Vagina (tissue), 2 donors: ENCODE data around the gene FUT8. TPM values are rescaled to one million over a fixed set of nuclear protein-coding genes. Genes with fewer than 3 reads are reported as not detected.

Experiments used
- DNase-seq, 2 donors: peaks; one replicate each; pipeline ENCODE4 v3.0.0-alpha.2; 2017; ENCODE audit errors: extremely low spot score in 2 of 2
- H3K27ac ChIP-seq: fragments of 200-600 bp; sonication (generic); one replicate; pipeline ENCODE4 v1.5.1; 2019
- H3K27me3 ChIP-seq: fragments of 200-600 bp; sonication (generic); one replicate; pipeline ENCODE4 v1.5.1; 2019
- H3K36me3 ChIP-seq, 2 donors: fragments of 200-600 bp; sonication (generic); one replicate each; pipeline ENCODE4 v1.5.1; 2017 to 2019
- H3K4me1 ChIP-seq: fragments of 200-600 bp; sonication (generic); one replicate; pipeline ENCODE4 v1.5.1; 2019
- H3K4me3 ChIP-seq, 2 donors: fragments of 200-600 bp; sonication (generic); 1 replicate in 1 of 2; 2 replicates in 1 of 2; pipeline ENCODE4 v1.5.1; 2016 to 2019
- H3K9me3 ChIP-seq: fragments of 200-600 bp; sonication (generic); one replicate; pipeline ENCODE4 v1.5.1; 2019
- POLR2A ChIP-seq, 2 donors: fragments of 450-650 bp; IDR thresholded peaks; one replicate each; pipeline ENCODE4 v1.6.1; 2017; ENCODE audit warnings: antibody characterized with exemption in 2 of 2, mild to moderate bottlenecking in 2 of 2, moderate library complexity in 2 of 2
- POLR2AphosphoS5 ChIP-seq, 2 donors: sonication (generic); formaldehyde crosslinking; IDR thresholded peaks; one replicate each; pipeline ENCODE4 v1.9.0; 2017; ENCODE audit warnings: antibody characterized with exemption in 2 of 2, mild to moderate bottlenecking in 2 of 2, low read depth in 1 of 2; ENCODE audit not compliant: insufficient read depth in 1 of 2
- intact Hi-C: fragments of 100-400 bp; cut with DNase I; formaldehyde crosslinking; loops from one replicate; pipeline ENCODE4 v1.15.1; 2023
- total RNA-seq: library from RNA; depleted of rRNA; stranded (reverse); fragments of >200 nt; gene quantifications from one replicate; pipeline ENCODE4 v1.2.3, GENCODE V29; 2016
- TF ChIP-seq, protein P1 (sequence below), 3 experiments: fragments of 450-650 bp in 2 of 3; fragments of 200-600 bp in 1 of 3; sonication (generic) in 1 of 3; IDR thresholded peaks; one replicate each; pipeline ENCODE4 v1.5.1; 2017 to 2019; ENCODE audit warnings: antibody characterized with exemption in 3 of 3, mild to moderate bottlenecking in 2 of 3, moderate library complexity in 2 of 3

The FUT8 gene
- total RNA-seq, 1 donor from 2014 or later = 35.1 TPM

DNA sequence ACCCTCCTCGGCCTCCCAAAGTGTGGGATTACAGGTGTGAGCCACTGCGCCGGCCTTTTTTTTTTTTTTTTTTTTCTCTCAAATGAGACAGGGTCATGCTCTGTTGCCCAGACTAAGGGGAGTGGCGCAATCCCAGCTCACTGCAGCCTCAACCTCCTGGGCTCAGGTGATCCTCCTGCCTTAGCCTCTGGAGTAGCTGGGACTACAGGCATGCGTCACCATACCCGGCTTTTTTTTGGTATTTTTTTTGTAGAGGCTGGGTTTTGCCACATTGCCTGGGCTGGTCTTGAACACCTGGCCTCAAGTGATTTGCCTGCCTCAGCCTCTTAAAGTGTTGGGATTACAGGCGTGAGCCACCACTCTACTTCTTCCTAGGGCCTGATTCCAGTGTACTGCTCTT, 18.7 kb downstream of the FUT8 start:
- H3K27me3 ChIP-seq = no peaks in the 10 kb centered on the region
- H3K36me3 ChIP-seq = no peaks in the 10 kb centered on the region
- no peak overlapping the region for H3K4me3 ChIP-seq
- TF ChIP-seq POLR2A (IDR thresholded peaks at IDR 0.05) (no peak), POLR2AphosphoS5 (IDR thresholded peaks at IDR 0.05; ENCODE audit: insufficient read depth in 1 of 2, low read depth in 1 of 2) (no peak)
- TF ChIP-seq, protein P1, sequence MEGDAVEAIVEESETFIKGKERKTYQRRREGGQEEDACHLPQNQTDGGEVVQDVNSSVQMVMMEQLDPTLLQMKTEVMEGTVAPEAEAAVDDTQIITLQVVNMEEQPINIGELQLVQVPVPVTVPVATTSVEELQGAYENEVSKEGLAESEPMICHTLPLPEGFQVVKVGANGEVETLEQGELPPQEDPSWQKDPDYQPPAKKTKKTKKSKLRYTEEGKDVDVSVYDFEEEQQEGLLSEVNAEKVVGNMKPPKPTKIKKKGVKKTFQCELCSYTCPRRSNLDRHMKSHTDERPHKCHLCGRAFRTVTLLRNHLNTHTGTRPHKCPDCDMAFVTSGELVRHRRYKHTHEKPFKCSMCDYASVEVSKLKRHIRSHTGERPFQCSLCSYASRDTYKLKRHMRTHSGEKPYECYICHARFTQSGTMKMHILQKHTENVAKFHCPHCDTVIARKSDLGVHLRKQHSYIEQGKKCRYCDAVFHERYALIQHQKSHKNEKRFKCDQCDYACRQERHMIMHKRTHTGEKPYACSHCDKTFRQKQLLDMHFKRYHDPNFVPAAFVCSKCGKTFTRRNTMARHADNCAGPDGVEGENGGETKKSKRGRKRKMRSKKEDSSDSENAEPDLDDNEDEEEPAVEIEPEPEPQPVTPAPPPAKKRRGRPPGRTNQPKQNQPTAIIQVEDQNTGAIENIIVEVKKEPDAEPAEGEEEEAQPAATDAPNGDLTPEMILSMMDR (IDR thresholded peaks at IDR 0.05) = no peak
- intact Hi-C loops = no loop called here
- peaks cover 10% of the 10 kb centered on the region for H3K4me1 ChIP-seq
- no peak overlapping the region for H3K27ac ChIP-seq
- no peak for DNase-seq
- H3K9me3 ChIP-seq = no peaks in the 10 kb centered on the region

DNA sequence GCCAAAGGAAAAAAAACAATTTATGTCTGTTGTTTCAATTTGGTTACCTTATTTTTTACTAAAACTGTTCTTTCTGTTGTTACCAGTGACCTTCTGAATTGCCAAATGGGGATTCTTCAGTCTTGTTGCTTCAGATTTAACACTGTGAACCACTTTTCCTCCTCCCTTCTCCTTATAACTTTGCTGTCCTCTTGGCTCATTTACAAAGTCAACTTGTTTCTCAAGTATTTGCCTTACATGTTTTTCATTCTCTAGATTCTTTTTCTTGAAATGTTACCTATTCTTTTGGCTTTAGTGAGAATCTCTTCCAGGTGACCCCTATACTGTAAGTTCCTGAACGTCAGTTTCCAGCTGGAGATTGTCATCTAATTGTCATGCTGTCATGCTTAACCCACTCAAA, 19.4 kb downstream of the FUT8 start:
- Histone ChIP-seq H3K4me3 (no peak overlapping the region), H3K27me3 (no peaks in the 10 kb centered on the region), H3K27ac (no peak overlapping the region), H3K36me3 (no peaks in the 10 kb centered on the region), H3K9me3 (no peaks in the 10 kb centered on the region), H3K4me1 (peaks cover 10% of the 10 kb centered on the region)
- DNase-seq = no peak
- intact Hi-C loops = no loop called here
- TF ChIP-seq POLR2AphosphoS5 (IDR thresholded peaks at IDR 0.05; ENCODE audit: insufficient read depth in 1 of 2, low read depth in 1 of 2) (no peak), POLR2A (IDR thresholded peaks at IDR 0.05) (no peak)
- TF ChIP-seq, protein P1 (IDR thresholded peaks at IDR 0.05) = no peak

DNA sequence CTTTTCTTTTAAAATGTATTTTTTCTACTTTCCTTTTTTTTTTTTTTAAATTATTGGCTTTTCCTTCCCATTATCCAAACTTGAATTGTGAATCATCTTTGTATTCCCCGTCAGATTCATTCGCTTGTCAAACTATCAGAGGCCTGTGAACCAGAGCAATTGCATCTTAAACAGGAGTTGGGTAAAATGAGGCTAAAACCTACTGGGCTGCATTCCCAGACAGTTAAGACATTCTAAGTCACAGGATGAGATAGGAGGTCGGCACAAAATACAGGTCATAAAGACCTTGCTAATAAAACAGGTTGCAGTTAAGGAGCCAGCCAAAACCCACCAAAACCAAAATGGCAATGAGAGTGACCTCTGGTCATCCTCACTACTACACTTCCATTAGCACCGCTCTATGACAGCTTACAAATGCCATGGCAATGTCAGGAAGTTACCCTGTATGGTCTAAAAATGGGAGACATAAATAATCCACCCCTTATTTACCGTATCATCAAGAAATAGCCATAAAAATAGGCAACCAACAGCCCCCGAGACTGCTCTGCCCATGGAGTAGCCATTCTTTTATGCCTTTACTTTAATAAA, 19.9 kb downstream of the FUT8 start:
- H3K36me3 ChIP-seq = no peaks in the 10 kb centered on the region
- DNase-seq = no peak
- H3K9me3 ChIP-seq = no peaks in the 10 kb centered on the region
- no peaks in the 10 kb centered on the region for H3K27me3 ChIP-seq
- TF ChIP-seq POLR2A (IDR thresholded peaks at IDR 0.05) = no peak
- no peak for TF ChIP-seq POLR2AphosphoS5 (IDR thresholded peaks at IDR 0.05; ENCODE audit: insufficient read depth in 1 of 2, low read depth in 1 of 2)
- TF ChIP-seq, protein P1 (IDR thresholded peaks at IDR 0.05) = no peak
- H3K4me1 ChIP-seq = peaks cover 10% of the 10 kb centered on the region
- no peak overlapping the region for H3K27ac ChIP-seq
- H3K4me3 ChIP-seq = no peak overlapping the region
- intact Hi-C loops = no loop called here

DNA sequence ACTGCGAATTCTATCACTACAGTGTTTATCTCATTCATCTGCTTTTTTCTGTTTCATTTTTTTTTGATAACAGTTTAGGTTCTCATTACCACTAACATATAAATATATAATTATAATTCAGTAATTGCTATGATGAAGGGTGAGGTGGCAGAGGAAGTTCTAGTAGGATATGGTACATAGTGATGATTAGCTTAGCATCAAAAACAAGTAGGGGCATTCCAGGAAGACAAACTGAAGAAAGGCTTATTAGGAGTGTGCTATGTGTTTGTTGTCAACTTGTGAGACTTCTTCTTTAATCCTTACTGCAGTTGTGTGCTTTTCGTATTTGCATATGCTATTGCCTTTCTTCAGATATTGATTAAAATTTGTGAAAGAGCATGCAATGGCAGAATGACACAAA, 20.6 kb downstream of the FUT8 start:
- peaks cover 10% of the 10 kb centered on the region for H3K4me1 ChIP-seq
- intact Hi-C loops = no loop called here
- no peak overlapping the region for H3K4me3 ChIP-seq
- no peaks in the 10 kb centered on the region for H3K9me3 ChIP-seq
- no peak overlapping the region for H3K27ac ChIP-seq
- DNase-seq = no peak
- TF ChIP-seq POLR2A (IDR thresholded peaks at IDR 0.05) (no peak), POLR2AphosphoS5 (IDR thresholded peaks at IDR 0.05; ENCODE audit: insufficient read depth in 1 of 2, low read depth in 1 of 2) (no peak)
- TF ChIP-seq, protein P1 (IDR thresholded peaks at IDR 0.05) = no peak
- H3K27me3 ChIP-seq = no peaks in the 10 kb centered on the region
- H3K36me3 ChIP-seq = no peaks in the 10 kb centered on the region

DNA sequence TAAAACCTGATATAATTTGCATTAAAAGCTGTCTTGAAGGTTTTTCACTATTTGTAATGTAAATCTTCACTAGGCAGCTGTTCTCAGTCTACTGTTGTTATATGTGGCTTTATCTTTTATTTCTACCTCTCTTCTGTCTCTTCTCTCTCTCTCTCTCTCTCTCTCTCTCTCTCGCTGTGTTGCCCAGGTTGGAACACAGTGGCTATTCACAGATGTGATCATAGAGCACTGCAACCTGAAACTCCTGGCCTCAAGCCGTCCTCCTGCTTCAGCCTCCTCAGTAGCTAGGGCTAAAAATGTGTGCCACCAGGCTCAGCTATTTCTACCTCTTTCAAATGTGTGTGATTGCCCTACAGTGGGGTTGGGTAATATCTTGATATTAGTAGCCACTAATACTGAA, 21.1 kb downstream of the FUT8 start:
- peaks cover 10% of the 10 kb centered on the region for H3K4me1 ChIP-seq
- no peaks in the 10 kb centered on the region for H3K27me3 ChIP-seq
- intact Hi-C loops = no loop called here
- TF ChIP-seq, protein P1 (IDR thresholded peaks at IDR 0.05) = no peak
- TF ChIP-seq POLR2AphosphoS5 (IDR thresholded peaks at IDR 0.05; ENCODE audit: insufficient read depth in 1 of 2, low read depth in 1 of 2) = no peak
- no peak for TF ChIP-seq POLR2A (IDR thresholded peaks at IDR 0.05)
- DNase-seq = no peak
- H3K4me3 ChIP-seq = no peak overlapping the region
- no peaks in the 10 kb centered on the region for H3K36me3 ChIP-seq
- no peak overlapping the region for H3K27ac ChIP-seq
- H3K9me3 ChIP-seq = no peaks in the 10 kb centered on the region
